ENCODE data around the gene PSMA5.

GRCh38 chr1:109443476-109443875 is 17.2 kb upstream of the PSMA5 start:
- TF ChIP-seq CTCF (conservative IDR thresholded peaks at IDR 0.05; ENCODE audit: low read length) = no peak
- no peak for TF ChIP-seq EZH2phosphoT487 (IDR thresholded peaks at IDR 0.05; ENCODE audit: borderline replicate concordance, low read depth, low read length)

Measured in OCI-LY7 (cell line).